KMS-11 (cell line): ENCODE measurements around the gene STARD4.

Experiments used
- H2AFZ ChIP-seq: fragments of 200-600 bp; sonication (generic); 2 replicates; pipeline ENCODE4 v1.6.1; 2016; ENCODE audit warnings: antibody characterized with exemption, mixed run types, low read depth
- H3K27ac ChIP-seq: fragments of 200-600 bp; sonication (generic); 2 replicates; pipeline ENCODE4 v1.6.1; 2016; ENCODE audit warnings: mild to moderate bottlenecking, mixed run types
- H3K27me3 ChIP-seq: fragments of 200-600 bp; sonication (generic); 2 replicates; pipeline ENCODE4 v1.6.1; 2017; ENCODE audit warnings: mild to moderate bottlenecking, low read depth, mixed run types, moderate library complexity; ENCODE audit not compliant: insufficient read depth
- H3K36me3 ChIP-seq: fragments of 200-600 bp; sonication (generic); 2 replicates; pipeline ENCODE4 v1.6.1; 2017; ENCODE audit warnings: mild to moderate bottlenecking, mixed run types; ENCODE audit not compliant: insufficient read depth
- H3K4me1 ChIP-seq: fragments of 200-600 bp; sonication (generic); 2 replicates; pipeline ENCODE4 v1.6.1; 2016; ENCODE audit warnings: mild to moderate bottlenecking, low read depth, mixed run types; ENCODE audit not compliant: poor library complexity, severe bottlenecking
- H3K4me2 ChIP-seq: fragments of 200-600 bp; sonication (generic); 2 replicates; pipeline ENCODE4 v1.7.0; 2016; ENCODE audit warnings: mild to moderate bottlenecking, mixed run types
- H3K4me3 ChIP-seq: fragments of 200-600 bp; sonication (generic); IDR thresholded peaks from 2 replicates; pipeline ENCODE4 v1.6.1; 2017; ENCODE audit warnings: low read depth, low read length, mixed read lengths; ENCODE audit not compliant: insufficient read depth
- H3K79me2 ChIP-seq: fragments of 200-600 bp; sonication (generic); 2 replicates; pipeline ENCODE4 v1.6.1; 2016; ENCODE audit warnings: low read depth, mixed run types; ENCODE audit not compliant: insufficient read depth
- H3K9ac ChIP-seq: fragments of 200-600 bp; sonication (generic); 2 replicates; pipeline ENCODE4 v1.6.1; 2016; ENCODE audit warnings: mild to moderate bottlenecking, mixed run types
- H4K20me1 ChIP-seq: fragments of 200-600 bp; sonication (generic); 2 replicates; pipeline ENCODE4 v1.6.1; 2016; ENCODE audit warnings: mild to moderate bottlenecking, mixed run types; ENCODE audit not compliant: insufficient read depth
- TF ChIP-seq, protein P1 (sequence below): fragments of 200-600 bp; sonication (generic); conservative IDR thresholded peaks from 2 replicates; pipeline ENCODE4 v1.6.1; 2017; ENCODE audit warnings: low read depth, mild to moderate bottlenecking, antibody characterized with exemption, low read length, moderate library complexity, mixed read lengths

Gene STARD4

DNA sequence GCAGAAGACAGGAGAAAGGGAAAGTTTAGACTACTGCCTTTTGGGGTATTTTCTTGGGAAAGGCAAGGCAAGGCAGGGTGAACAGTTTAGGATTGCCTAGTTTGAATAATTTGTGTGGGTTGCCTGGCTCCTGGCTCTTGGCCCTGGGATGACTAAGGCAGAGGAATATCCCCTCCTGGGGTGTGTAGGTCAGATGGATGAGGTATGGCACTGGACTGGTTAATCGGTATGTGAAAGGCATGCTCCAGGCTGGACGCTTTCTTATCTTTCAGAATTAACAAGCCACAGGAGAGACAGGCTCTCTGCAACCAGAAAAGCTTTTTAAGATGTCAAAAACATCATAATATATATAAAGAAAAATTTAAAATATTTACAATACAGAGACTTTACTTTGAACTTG, 58.6 kb downstream of the STARD4 start:
- Histone ChIP-seq H3K36me3 (no peaks in the 10 kb centered on the region), H3K4me2 (no peak overlapping the region), H3K9ac (no peak overlapping the region), H3K4me1 (no peaks in the 10 kb centered on the region), H3K27ac (no peak overlapping the region), H3K27me3 (no peaks in the 10 kb centered on the region), H2AFZ (no peak overlapping the region), H4K20me1 (no peaks in the 10 kb centered on the region), H3K79me2 (no peaks in the 10 kb centered on the region), H3K4me3 (no peak overlapping the region)
- TF ChIP-seq, protein P1, sequence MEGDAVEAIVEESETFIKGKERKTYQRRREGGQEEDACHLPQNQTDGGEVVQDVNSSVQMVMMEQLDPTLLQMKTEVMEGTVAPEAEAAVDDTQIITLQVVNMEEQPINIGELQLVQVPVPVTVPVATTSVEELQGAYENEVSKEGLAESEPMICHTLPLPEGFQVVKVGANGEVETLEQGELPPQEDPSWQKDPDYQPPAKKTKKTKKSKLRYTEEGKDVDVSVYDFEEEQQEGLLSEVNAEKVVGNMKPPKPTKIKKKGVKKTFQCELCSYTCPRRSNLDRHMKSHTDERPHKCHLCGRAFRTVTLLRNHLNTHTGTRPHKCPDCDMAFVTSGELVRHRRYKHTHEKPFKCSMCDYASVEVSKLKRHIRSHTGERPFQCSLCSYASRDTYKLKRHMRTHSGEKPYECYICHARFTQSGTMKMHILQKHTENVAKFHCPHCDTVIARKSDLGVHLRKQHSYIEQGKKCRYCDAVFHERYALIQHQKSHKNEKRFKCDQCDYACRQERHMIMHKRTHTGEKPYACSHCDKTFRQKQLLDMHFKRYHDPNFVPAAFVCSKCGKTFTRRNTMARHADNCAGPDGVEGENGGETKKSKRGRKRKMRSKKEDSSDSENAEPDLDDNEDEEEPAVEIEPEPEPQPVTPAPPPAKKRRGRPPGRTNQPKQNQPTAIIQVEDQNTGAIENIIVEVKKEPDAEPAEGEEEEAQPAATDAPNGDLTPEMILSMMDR = no peak

DNA sequence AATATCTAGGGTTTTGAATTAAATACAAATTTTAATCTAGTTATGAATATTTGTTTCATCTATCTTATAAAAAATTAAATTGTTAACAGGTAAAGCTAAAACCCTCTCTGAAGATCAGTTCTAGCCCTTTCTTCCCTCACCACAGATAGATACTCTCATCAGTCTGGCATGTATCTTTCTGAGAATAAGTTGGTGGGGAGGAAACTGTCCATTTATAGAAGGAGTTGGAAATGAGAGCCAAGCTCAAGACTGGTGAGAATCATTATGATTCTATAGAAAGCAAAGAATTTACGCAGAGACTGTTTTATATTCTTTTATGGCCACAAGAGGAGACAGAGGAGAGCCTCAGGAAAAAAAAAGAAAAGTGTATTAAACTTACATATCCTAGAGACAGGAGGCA, 59.0 kb downstream of the STARD4 start:
- H3K27me3 ChIP-seq = no peaks in the 10 kb centered on the region
- no peak overlapping the region for H3K4me2 ChIP-seq
- no peaks in the 10 kb centered on the region for H3K4me1 ChIP-seq
- H3K79me2 ChIP-seq = no peaks in the 10 kb centered on the region
- TF ChIP-seq, protein P1 = no peak
- no peaks in the 10 kb centered on the region for H4K20me1 ChIP-seq
- no peak overlapping the region for H3K4me3 ChIP-seq
- H3K36me3 ChIP-seq = no peaks in the 10 kb centered on the region
- H2AFZ ChIP-seq = no peak overlapping the region
- H3K9ac ChIP-seq = no peak overlapping the region
- no peak overlapping the region for H3K27ac ChIP-seq

DNA sequence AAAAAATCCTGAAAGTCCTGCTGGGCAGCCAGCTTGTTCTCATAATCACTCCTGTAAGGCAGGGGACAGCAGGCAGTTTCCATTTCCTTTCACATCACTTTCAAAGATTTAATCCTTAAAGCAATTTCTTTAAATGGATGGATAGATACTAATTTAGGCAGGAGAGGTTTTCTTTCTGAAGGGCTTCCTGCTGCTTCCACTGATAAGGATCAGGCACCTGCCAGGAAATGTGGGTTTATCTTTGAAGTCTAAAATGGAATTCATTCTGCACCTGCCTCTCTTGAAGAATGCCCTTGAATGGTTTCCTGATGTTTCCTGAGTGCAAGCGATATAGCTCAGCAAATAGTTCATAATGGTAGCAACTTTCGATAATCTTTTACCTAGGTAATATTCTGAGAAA, 64.5 kb downstream of the STARD4 start:
- Histone ChIP-seq H3K4me3 (no peak overlapping the region), H3K36me3 (no peaks in the 10 kb centered on the region), H3K4me1 (no peaks in the 10 kb centered on the region), H3K4me2 (no peak overlapping the region), H2AFZ (no peak overlapping the region), H3K27ac (no peak overlapping the region), H4K20me1 (no peaks in the 10 kb centered on the region), H3K9ac (no peak overlapping the region), H3K79me2 (no peaks in the 10 kb centered on the region), H3K27me3 (no peaks in the 10 kb centered on the region)
- TF ChIP-seq, protein P1 = no peak

DNA sequence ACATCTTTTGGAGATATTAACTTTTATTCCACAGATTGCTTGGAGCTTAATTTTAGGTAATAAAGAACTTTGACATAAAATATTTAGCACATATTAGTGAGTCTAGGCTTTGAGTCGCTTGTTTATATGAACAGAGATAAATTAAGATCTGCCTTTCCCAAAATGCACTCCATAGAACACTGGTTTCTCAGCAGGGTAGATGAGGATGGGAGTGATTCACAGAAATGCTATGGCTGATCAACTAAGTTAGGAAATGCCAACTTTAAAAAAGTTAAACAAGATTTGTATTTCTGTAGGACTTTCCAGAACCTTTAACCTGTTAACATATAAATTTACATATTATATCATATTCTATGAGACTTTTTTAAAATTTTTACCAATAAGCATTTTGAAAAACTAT, 65.2 kb downstream of the STARD4 start:
- no peaks in the 10 kb centered on the region for H3K27me3 ChIP-seq
- H3K27ac ChIP-seq = no peak overlapping the region
- H3K9ac ChIP-seq = no peak overlapping the region

More for the DNA sequence above, 65.2 kb downstream of the STARD4 start:
- TF ChIP-seq, protein P1 = no peak
- Histone ChIP-seq H3K36me3 (no peaks in the 10 kb centered on the region), H2AFZ (no peak overlapping the region), H3K4me1 (no peaks in the 10 kb centered on the region), H3K4me3 (no peak overlapping the region), H3K4me2 (no peak overlapping the region), H4K20me1 (no peaks in the 10 kb centered on the region), H3K79me2 (no peaks in the 10 kb centered on the region)
